HG03175 (cell line): ENCODE data around the gene ALDH3A1.
"Not testable (repeated sequence)": the region's sequence is repeated elsewhere in the genome, so short reads cannot be mapped to it uniquely, and the experiment has no call there.

ENCODE experiments used
- ATAC-seq: cut with Tn5 transposase; IDR thresholded peaks from one replicate; pipeline ENCODE4 v1.9.1; 2021; ENCODE audit warnings: mild to moderate bottlenecking, moderate library complexity; ENCODE audit not compliant: unreplicated experiment

ALDH3A1 gene

GRCh38 chr17:19747829-19748806 is at the start of gene ALDH3A1:
Gene ALDH3A1, minus strand, starts transcription at chr17:19748298. Its CDS starts 3,169 bp downstream, at chr17:19745129.
- ATAC-seq = no peak

- no peak for ATAC-seq
Measured at GRCh38 chr17:19796457-19796856, 48.4 kb upstream of the ALDH3A1 start.

- no peak for ATAC-seq
Measured at GRCh38 chr17:19791918-19792550, 43.9 kb upstream of the ALDH3A1 start.

GRCh38 chr17:19787733-19788357 is 39.7 kb upstream of the ALDH3A1 start:
- ATAC-seq = no peak

GRCh38 chr17:19785854-19786253 is 37.8 kb upstream of the ALDH3A1 start:
- ATAC-seq = no peak

GRCh38 chr17:19781488-19782458 is 33.7 kb upstream of the ALDH3A1 start:
- no peak for ATAC-seq

- ATAC-seq = no peak
Measured at GRCh38 chr17:19780846-19781245, 32.7 kb upstream of the ALDH3A1 start.

GRCh38 chr17:19773534-19773933 is 25.4 kb upstream of the ALDH3A1 start:
- no peak for ATAC-seq

- no peak for ATAC-seq
Measured at GRCh38 chr17:19771971-19772630, 24.0 kb upstream of the ALDH3A1 start.

- ATAC-seq = no peak
Measured at GRCh38 chr17:19770985-19771735, 23.1 kb upstream of the ALDH3A1 start.

GRCh38 chr17:19769946-19770652 is 22.0 kb upstream of the ALDH3A1 start:
- ATAC-seq = no peak

- ATAC-seq = no peak
Measured at GRCh38 chr17:19768046-19768782, 20.1 kb upstream of the ALDH3A1 start.

- ATAC-seq = peak; percentile 61
Measured at GRCh38 chr17:19766421-19767270, 18.5 kb upstream of the ALDH3A1 start.

GRCh38 chr17:19766016-19766415 is 17.9 kb upstream of the ALDH3A1 start:
- no peak for ATAC-seq

- ATAC-seq = not testable (repeated sequence)
Measured at GRCh38 chr17:19763991-19764390, 15.9 kb upstream of the ALDH3A1 start.

- no peak for ATAC-seq
Measured at GRCh38 chr17:19763416-19763815, 15.3 kb upstream of the ALDH3A1 start.

- no peak for ATAC-seq
Measured at GRCh38 chr17:19762515-19762961, 14.4 kb upstream of the ALDH3A1 start.
